GM19043 (cell line): ENCODE data around the gene GRIA2.

Source experiments
- ATAC-seq: cut with Tn5 transposase; IDR thresholded peaks from one replicate; pipeline ENCODE4 v1.9.1; 2021; ENCODE audit warnings: low read depth; ENCODE audit not compliant: unreplicated experiment

GRIA2 gene

GRCh38 chr4:157358851-157359250 is 138.3 kb downstream of the GRIA2 start:
- ATAC-seq: no peak

DNA sequence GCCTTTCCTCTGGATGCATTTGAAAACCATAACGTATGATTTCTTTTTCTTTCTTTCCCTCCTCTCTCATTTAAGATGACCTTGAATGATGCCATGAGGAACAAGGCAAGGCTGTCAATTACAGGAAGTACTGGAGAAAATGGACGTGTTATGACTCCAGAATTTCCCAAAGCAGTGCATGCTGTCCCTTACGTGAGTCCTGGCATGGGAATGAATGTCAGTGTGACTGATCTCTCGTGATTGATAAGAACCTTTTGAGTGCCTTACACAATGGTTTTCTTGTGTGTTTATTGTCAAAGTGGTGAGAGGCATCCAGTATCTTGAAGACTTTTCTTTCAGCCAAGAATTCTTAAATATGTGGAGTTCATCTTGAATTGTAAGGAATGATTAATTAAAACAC is 142.8 kb downstream of the GRIA2 start:
- ATAC-seq: no peak

DNA sequence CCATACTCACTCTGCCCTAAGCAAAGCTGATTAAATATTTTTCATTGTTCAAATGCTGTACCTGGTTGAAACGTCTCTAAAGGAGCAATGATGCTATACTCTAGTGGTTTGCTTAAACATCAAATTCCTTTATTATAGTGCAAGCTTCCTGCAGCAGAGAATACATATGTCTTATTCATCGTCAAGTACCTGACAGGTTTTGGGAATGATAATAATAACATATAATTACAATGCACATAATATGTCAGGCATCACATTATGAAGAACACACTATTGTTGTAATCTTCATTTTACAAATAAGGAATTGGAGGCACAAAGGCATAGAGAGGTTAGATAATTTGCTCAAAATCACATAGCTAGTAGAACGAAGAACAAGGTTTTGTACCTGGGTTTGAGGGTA is 151.6 kb downstream of the GRIA2 start:
- ATAC-seq: no peak

DNA sequence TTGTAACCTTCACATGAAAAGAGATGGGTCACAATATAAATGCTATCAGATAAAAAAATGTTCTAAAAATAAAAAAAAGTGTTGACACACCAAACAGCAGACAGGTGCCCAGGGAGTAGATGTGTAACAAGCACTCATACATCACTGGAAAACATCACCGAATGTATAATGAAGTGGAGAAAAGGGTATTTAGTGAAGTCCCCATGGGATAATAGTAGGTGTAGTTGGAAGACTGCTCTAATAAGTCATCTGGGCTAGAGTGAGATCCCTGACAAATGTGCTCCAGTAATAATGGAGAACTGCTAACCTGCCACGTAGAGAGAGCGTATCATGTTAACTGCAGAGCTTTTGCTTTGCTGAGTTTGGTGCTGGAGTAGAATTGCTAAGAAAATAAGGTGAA is 152.0 kb downstream of the GRIA2 start:
- no peak for ATAC-seq

GRCh38 chr4:157389741-157390140 is 169.2 kb downstream of the GRIA2 start:
- no peak for ATAC-seq

DNA sequence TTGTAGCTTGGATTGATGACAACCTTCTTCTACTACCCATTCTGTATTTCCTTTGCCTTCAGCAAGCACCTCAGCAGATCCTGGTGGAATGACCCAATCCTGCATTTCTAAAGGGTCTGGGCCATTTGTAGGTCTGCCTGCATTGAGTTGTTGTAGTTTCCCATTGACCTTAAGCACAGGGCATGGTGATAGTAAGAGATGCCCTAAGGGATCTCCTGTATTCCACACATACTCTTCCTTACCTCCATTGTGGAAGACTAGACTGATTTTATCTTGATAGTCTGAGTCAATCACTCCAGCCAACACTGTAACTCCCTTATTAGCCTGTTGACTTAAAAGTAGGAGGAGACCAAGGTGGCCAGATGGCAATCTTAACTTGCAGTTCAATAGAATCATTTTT is 184.5 kb downstream of the GRIA2 start:
- ATAC-seq: no peak
